Liver (tissue), 3 donors: ENCODE results near the gene KLHDC10.
"Not testable (repeated sequence)": the region's sequence is repeated elsewhere in the genome, so short reads cannot be mapped to it uniquely, and the experiment has no call there.

ENCODE experiments used
- CTCF ChIP-seq: fragments of 150-350 bp; IDR thresholded peaks from 2 replicates; pipeline ENCODE4 v1.5.1; 2017; ENCODE audit warnings: improper control_type of control experiment, low read depth, low read length; ENCODE audit not compliant: missing input control
- JUND ChIP-seq, 2 donors: IDR thresholded peaks; 2 replicates each; pipeline ENCODE4 v1.6.1; 2016; ENCODE audit warnings: antibody characterized with exemption in 2 of 2
- MAX ChIP-seq: IDR thresholded peaks from 2 replicates; pipeline ENCODE4 v1.6.1; 2016; ENCODE audit warnings: antibody characterized with exemption
- RXRA ChIP-seq, 2 donors: IDR thresholded peaks; 2 replicates each; pipeline ENCODE4 v1.6.1; 2017 to 2018; ENCODE audit warnings: antibody characterized with exemption in 2 of 2, mild to moderate bottlenecking in 1 of 2
- SP1 ChIP-seq: IDR thresholded peaks from 2 replicates; pipeline ENCODE4 v1.6.1; 2018; ENCODE audit warnings: antibody characterized with exemption, mild to moderate bottlenecking
- donor health status: healthy.
- donor health status: healthy.

GRCh38 chr7:130184349-130184748 is 114.0 kb downstream of the KLHDC10 start:
- TF ChIP-seq JUND (IDR thresholded peaks at IDR 0.05); SP1; CTCF; MAX; RXRA (IDR thresholded peaks at IDR 0.05): not testable (repeated sequence)
